OCI-LY3 (cell line): ENCODE data around the gene L2HGDH.

Experiments
- H2AFZ ChIP-seq: fragments of 200-600, 300-600 bp; shearing (Covaris generic); 2 replicates; pipeline ENCODE4 v1.6.0; 2014; ENCODE audit warnings: antibody characterized with exemption, low read depth, low read length
- H3K27ac ChIP-seq: fragments of 200-600, 300-600 bp; sonication (generic); 2 replicates; pipeline ENCODE4 v1.5.1; 2014; ENCODE audit warnings: mild to moderate bottlenecking, low read length, moderate library complexity, mixed read lengths
- H3K27me3 ChIP-seq: fragments of 200-600, 300-600 bp; sonication (generic); 2 replicates; pipeline ENCODE4 v1.6.1; 2014; ENCODE audit warnings: low read depth, low read length, mixed read lengths
- H3K36me3 ChIP-seq: fragments of 200-600, 300-600 bp; sonication (generic); replicated peaks from 2 replicates; pipeline ENCODE3; 2014; ENCODE audit warnings: low read depth, low read length, mixed read lengths
- H3K4me1 ChIP-seq: fragments of 300-600, 200-600 bp; sonication (generic); 2 replicates; pipeline ENCODE4 v1.6.1; 2014; ENCODE audit warnings: low read length, mixed read lengths
- H3K4me2 ChIP-seq: fragments of 200-600, 300-600 bp; sonication (generic); 2 replicates; pipeline ENCODE4 v1.6.1; 2014; ENCODE audit warnings: low read length, mixed read lengths
- H3K4me3 ChIP-seq: fragments of 300-600, 200-600 bp; sonication (generic); 2 replicates; pipeline ENCODE4 v1.5.1; 2014; ENCODE audit warnings: antibody characterized with exemption, mild to moderate bottlenecking, low read length, moderate library complexity
- H3K79me2 ChIP-seq: fragments of 300-600, 200-600 bp; shearing (Covaris generic); 2 replicates; pipeline ENCODE4 v1.6.1; 2014; ENCODE audit warnings: mild to moderate bottlenecking, low read length, mixed read lengths
- H3K9ac ChIP-seq: fragments of 300-600, 200-600 bp; shearing (Covaris generic); 2 replicates; pipeline ENCODE4 v1.6.0; 2014; ENCODE audit warnings: mild to moderate bottlenecking, low read length, moderate library complexity
- H3K9me3 ChIP-seq: fragments of 200-600, 300-600 bp; shearing (Covaris generic); 2 replicates; pipeline ENCODE4 v1.6.1; 2014; ENCODE audit warnings: low read length, mixed read lengths; ENCODE audit not compliant: insufficient read depth
- H4K20me1 ChIP-seq: fragments of 200-600, 300-600 bp; sonication (generic); 2 replicates; pipeline ENCODE4 v1.6.1; 2016; ENCODE audit warnings: low read length, mixed read lengths; ENCODE audit not compliant: insufficient read depth
- CTCF ChIP-seq: fragments of 200-600, 300-600 bp; sonication (generic); IDR thresholded peaks from 2 replicates; pipeline ENCODE4 v1.5.1; 2014; ENCODE audit warnings: antibody characterized with exemption, low read length, low read depth
- EZH2phosphoT487 ChIP-seq: fragments of 200-600 bp; shearing (Covaris generic); IDR thresholded peaks from 2 replicates; pipeline ENCODE4 v1.6.1; 2018; ENCODE audit warnings: antibody characterized with exemption, mixed run types, low read depth

L2HGDH gene

GRCh38 chr14:50260072-50260471 is 52.0 kb downstream of the L2HGDH start:
- Histone ChIP-seq H3K4me2 (no peak overlapping the region), H3K36me3 (peaks cover 2% of the 10 kb centered on the region), H3K27me3 (no peaks in the 10 kb centered on the region), H3K79me2 (no peaks in the 10 kb centered on the region), H3K4me3 (no peak overlapping the region), H4K20me1 (no peaks in the 10 kb centered on the region), H3K9ac (no peak overlapping the region), H3K27ac (no peak overlapping the region), H3K9me3 (no peaks in the 10 kb centered on the region), H2AFZ (no peak overlapping the region), H3K4me1 (no peaks in the 10 kb centered on the region)
- TF ChIP-seq CTCF (no peak), EZH2phosphoT487 (no peak)

GRCh38 chr14:50257732-50258131 is 54.3 kb downstream of the L2HGDH start:
- H2AFZ ChIP-seq = no peak overlapping the region
- peaks cover 3% of the 10 kb centered on the region for H3K36me3 ChIP-seq
- no peaks in the 10 kb centered on the region for H3K79me2 ChIP-seq
- no peak overlapping the region for H3K4me2 ChIP-seq
- no peak for TF ChIP-seq EZH2phosphoT487
- TF ChIP-seq CTCF = no peak
- no peaks in the 10 kb centered on the region for H4K20me1 ChIP-seq
- no peaks in the 10 kb centered on the region for H3K4me1 ChIP-seq
- no peak overlapping the region for H3K9ac ChIP-seq
- no peaks in the 10 kb centered on the region for H3K9me3 ChIP-seq
- no peak overlapping the region for H3K4me3 ChIP-seq
- no peaks in the 10 kb centered on the region for H3K27me3 ChIP-seq
- H3K27ac ChIP-seq = no peak overlapping the region

DNA sequence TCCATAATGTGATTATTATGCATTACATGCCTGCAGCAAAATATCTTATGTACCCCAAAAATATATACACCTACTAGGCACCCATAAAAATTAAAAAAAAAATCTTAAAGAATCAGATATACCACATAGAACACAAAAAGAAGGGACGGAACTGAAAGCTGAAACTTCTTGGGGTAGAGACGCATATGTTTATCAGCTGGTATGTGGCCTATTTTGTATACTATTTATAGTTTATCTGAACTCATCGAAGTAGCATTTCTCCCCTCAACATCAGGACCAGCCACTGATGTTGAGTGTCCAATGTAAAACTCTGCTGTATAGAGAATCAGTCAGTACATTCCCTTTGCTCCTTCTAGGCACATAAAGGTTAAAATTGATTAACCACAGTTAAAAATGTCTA is 57.8 kb downstream of the L2HGDH start:
- no peaks in the 10 kb centered on the region for H4K20me1 ChIP-seq
- H3K9me3 ChIP-seq = no peaks in the 10 kb centered on the region
- H3K4me3 ChIP-seq = no peak overlapping the region
- H2AFZ ChIP-seq = no peak overlapping the region
- TF ChIP-seq EZH2phosphoT487 (no peak), CTCF (no peak)
- H3K9ac ChIP-seq = no peak overlapping the region
- no peaks in the 10 kb centered on the region for H3K27me3 ChIP-seq
- no peak overlapping the region for H3K4me2 ChIP-seq
- no peaks in the 10 kb centered on the region for H3K4me1 ChIP-seq
- H3K79me2 ChIP-seq = no peaks in the 10 kb centered on the region
- H3K36me3 ChIP-seq = peaks cover 3% of the 10 kb centered on the region
- no peak overlapping the region for H3K27ac ChIP-seq

DNA sequence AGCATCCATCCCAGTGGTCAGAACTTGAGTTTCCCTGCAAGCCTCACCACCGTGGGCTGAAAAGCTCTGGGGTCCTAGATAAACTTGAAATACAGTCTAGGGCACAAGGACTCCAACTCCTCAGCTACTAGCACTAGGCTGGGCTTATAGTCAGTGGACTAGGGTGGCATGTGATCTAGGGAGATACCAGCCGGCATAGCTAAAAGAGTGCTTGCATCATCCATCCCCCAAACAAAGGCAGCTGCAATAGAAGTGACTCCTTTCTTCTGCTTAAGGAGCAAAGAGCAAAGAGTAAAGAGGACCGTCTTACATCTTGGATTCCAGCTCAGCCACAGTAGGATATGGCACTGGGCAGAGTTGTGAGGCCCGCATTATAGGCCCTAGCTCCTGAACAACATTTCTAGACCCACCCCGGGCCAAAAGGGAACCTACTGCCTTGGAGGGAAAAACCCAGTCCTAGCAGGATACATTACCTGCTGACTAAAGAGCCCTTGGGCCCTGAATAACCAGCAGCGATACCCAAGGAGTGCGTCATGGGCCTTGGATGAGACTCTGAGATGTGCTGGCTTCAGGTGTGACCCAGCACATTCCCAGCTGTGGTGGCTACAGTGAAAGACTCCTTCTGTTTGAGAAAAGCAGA is 62.8 kb downstream of the L2HGDH start:
- TF ChIP-seq EZH2phosphoT487 (no peak), CTCF (no peak)
- Histone ChIP-seq H3K4me2 (no peak overlapping the region), H3K27ac (no peak overlapping the region), H3K79me2 (no peaks in the 10 kb centered on the region), H3K27me3 (no peaks in the 10 kb centered on the region), H3K36me3 (peaks cover 6% of the 10 kb centered on the region), H2AFZ (no peak overlapping the region), H4K20me1 (no peaks in the 10 kb centered on the region), H3K4me3 (no peak overlapping the region), H3K9me3 (no peaks in the 10 kb centered on the region), H3K4me1 (no peaks in the 10 kb centered on the region), H3K9ac (no peak overlapping the region)
